ENCODE data around the gene SPRR5.

DNA sequence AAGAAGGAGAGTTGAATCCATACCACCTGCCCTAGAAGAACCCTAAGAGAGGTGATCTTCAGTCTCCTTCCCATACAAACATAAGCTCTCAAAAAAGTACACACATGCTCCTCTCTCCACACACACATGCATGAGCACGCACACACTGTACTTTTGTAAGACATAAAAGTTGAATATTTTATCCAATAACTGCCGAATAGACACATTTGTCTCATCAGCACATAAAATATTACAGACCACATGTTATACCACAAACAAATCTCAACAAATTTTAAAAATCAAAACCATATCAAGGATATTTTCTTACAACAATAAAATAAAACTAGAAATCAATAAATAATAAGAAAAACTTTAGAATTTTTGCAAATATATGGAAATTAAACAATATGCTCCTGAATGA lies 39.6 kb downstream of the SPRR5 start:
- TF ChIP-seq TAF1 (IDR thresholded peaks at IDR 0.05; ENCODE audit: low read depth): no peak
- no peak for TF ChIP-seq RAD21 (IDR thresholded peaks at IDR 0.05; ENCODE audit: low read depth)
- no peak for TF ChIP-seq TCF12 (IDR thresholded peaks at IDR 0.05; ENCODE audit: low read depth)
- TF ChIP-seq, protein P1, sequence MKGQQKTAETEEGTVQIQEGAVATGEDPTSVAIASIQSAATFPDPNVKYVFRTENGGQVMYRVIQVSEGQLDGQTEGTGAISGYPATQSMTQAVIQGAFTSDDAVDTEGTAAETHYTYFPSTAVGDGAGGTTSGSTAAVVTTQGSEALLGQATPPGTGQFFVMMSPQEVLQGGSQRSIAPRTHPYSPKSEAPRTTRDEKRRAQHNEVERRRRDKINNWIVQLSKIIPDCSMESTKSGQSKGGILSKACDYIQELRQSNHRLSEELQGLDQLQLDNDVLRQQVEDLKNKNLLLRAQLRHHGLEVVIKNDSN (IDR thresholded peaks at IDR 0.05): no peak
- TF ChIP-seq, protein P2, sequence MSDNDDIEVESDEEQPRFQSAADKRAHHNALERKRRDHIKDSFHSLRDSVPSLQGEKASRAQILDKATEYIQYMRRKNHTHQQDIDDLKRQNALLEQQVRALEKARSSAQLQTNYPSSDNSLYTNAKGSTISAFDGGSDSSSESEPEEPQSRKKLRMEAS (IDR thresholded peaks at IDR 0.05): no peak
- no peak for TF ChIP-seq FOXM1 (IDR thresholded peaks at IDR 0.05; ENCODE audit: borderline replicate concordance, low read depth)
- TF ChIP-seq YY1 (IDR thresholded peaks at IDR 0.05; ENCODE audit: low read depth): no peak
- TF ChIP-seq EGR1 (IDR thresholded peaks at IDR 0.05): no peak
- TF ChIP-seq CEBPB (IDR thresholded peaks at IDR 0.05): no peak
- TF ChIP-seq EP300 (IDR thresholded peaks at IDR 0.05; ENCODE audit: borderline replicate concordance): no peak
